Measurements from ENCODE around the gene ADCK2.

The ADCK2 gene

DNA sequence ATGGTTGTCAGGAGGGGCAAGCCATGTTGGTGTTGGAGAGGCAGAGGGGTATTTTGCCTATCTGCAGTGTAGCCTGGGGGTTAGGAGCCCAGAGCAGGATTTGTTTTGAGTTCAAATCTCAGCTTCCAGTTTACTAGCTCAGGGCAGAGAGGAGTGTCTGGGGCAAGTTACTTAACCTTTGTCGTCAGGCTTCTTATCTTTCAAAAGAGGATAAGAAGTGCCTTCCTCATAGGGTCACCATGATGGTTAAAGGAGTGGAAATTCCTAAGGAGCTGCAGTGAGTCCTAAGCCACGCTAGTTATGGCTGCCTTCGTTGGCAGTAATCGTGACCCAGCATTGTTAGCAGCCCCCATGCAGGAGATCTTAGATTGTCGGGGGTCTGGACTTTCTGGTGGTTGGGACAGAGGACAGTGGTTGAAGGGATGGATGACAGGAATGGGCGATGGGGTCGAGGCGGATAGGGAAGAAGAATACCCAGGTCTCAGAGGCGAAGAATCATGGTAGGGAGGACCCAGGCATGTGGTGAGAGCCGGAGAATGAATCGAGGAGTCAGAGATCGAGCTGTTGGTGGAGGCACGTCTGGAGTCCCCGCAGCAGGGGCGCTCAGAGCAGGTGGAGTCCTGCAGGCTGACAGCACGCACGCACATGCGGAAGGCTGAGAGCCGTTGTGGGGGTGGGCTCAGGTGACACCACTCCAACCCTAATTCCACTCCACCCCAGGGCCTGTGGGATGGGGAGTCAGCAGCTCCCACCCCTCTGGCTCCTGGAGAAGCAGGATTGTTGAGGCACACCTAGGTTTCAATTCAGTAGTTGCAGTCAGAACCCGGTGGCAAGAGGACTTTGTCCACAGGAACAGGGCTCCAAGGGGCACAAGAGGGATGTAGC lies 11.6 kb downstream of the ADCK2 start:
- no peaks in the 10 kb centered on the region for H4K20me1 ChIP-seq (ENCODE audit: insufficient read depth, low read length, poor library complexity, severe bottlenecking)
- no peak overlapping the region for H2AFZ ChIP-seq (ENCODE audit: low read length)
- H3F3A ChIP-seq (ENCODE audit: low read depth): no peaks in the 10 kb centered on the region
- no peaks in the 10 kb centered on the region for H3K9me2 ChIP-seq (replicated peaks; ENCODE audit: low read depth, low read length)
- no peak overlapping the region for H3K9ac ChIP-seq (ENCODE audit: low read depth, low read length, poor library complexity, severe bottlenecking)
- H3K36me3 ChIP-seq (ENCODE audit: insufficient read depth, low read length): peaks cover 14% of the 10 kb centered on the region; the same call in 1 of the 2 replicates
- no peak overlapping the region for H3K4me2 ChIP-seq (ENCODE audit: low read depth, low read length, poor library complexity, severe bottlenecking)
- H3K4me3 ChIP-seq (ENCODE audit: low read length, poor library complexity, severe bottlenecking): no peak overlapping the region
- no peaks in the 10 kb centered on the region for H3K27me3 ChIP-seq (ENCODE audit: insufficient read depth, low read length, poor library complexity, severe bottlenecking)
- no peak for TF ChIP-seq EZH2phosphoT487 (IDR thresholded peaks at IDR 0.05; ENCODE audit: borderline replicate concordance)
- TF ChIP-seq, protein P1, sequence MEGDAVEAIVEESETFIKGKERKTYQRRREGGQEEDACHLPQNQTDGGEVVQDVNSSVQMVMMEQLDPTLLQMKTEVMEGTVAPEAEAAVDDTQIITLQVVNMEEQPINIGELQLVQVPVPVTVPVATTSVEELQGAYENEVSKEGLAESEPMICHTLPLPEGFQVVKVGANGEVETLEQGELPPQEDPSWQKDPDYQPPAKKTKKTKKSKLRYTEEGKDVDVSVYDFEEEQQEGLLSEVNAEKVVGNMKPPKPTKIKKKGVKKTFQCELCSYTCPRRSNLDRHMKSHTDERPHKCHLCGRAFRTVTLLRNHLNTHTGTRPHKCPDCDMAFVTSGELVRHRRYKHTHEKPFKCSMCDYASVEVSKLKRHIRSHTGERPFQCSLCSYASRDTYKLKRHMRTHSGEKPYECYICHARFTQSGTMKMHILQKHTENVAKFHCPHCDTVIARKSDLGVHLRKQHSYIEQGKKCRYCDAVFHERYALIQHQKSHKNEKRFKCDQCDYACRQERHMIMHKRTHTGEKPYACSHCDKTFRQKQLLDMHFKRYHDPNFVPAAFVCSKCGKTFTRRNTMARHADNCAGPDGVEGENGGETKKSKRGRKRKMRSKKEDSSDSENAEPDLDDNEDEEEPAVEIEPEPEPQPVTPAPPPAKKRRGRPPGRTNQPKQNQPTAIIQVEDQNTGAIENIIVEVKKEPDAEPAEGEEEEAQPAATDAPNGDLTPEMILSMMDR (conservative IDR thresholded peaks at IDR 0.05; ENCODE audit: low read length): no peak
- no peaks in the 10 kb centered on the region for H3K4me1 ChIP-seq (ENCODE audit: insufficient read depth, low read length, poor library complexity, severe bottlenecking)
- H3K9me3 ChIP-seq (ENCODE audit: insufficient read depth, low read depth, low read length): no peaks in the 10 kb centered on the region
- no peaks in the 10 kb centered on the region for H3K79me2 ChIP-seq (ENCODE audit: insufficient read depth, low read length)

GRCh38 chr7:140685407-140686087 lies 12.8 kb downstream of the ADCK2 start:
- no peaks in the 10 kb centered on the region for H3K9me2 ChIP-seq (replicated peaks; ENCODE audit: low read depth, low read length)
- H3K4me3 ChIP-seq (ENCODE audit: low read length, poor library complexity, severe bottlenecking): no peak overlapping the region
- no peak overlapping the region for H3K9ac ChIP-seq (ENCODE audit: low read depth, low read length, poor library complexity, severe bottlenecking)
- TF ChIP-seq EZH2phosphoT487 (IDR thresholded peaks at IDR 0.05; ENCODE audit: borderline replicate concordance): no peak
- TF ChIP-seq, protein P1 (conservative IDR thresholded peaks at IDR 0.05; ENCODE audit: low read length): no peak
- H3K27me3 ChIP-seq (ENCODE audit: insufficient read depth, low read length, poor library complexity, severe bottlenecking): no peaks in the 10 kb centered on the region
- H2AFZ ChIP-seq (ENCODE audit: low read length): no peak overlapping the region
- H3K36me3 ChIP-seq (ENCODE audit: insufficient read depth, low read length): peaks cover 12% of the 10 kb centered on the region; the same call in 1 of the 2 replicates
- H3K4me2 ChIP-seq (ENCODE audit: low read depth, low read length, poor library complexity, severe bottlenecking): no peak overlapping the region
- H4K20me1 ChIP-seq (ENCODE audit: insufficient read depth, low read length, poor library complexity, severe bottlenecking): no peaks in the 10 kb centered on the region
- H3K4me1 ChIP-seq (ENCODE audit: insufficient read depth, low read length, poor library complexity, severe bottlenecking): no peaks in the 10 kb centered on the region
- H3K9me3 ChIP-seq (ENCODE audit: insufficient read depth, low read depth, low read length): no peaks in the 10 kb centered on the region
- H3F3A ChIP-seq (ENCODE audit: low read depth): no peaks in the 10 kb centered on the region
- no peaks in the 10 kb centered on the region for H3K79me2 ChIP-seq (ENCODE audit: insufficient read depth, low read length)

- H3K4me3 ChIP-seq (ENCODE audit: low read length, poor library complexity, severe bottlenecking): no peak overlapping the region
- no peaks in the 10 kb centered on the region for H3K79me2 ChIP-seq (ENCODE audit: insufficient read depth, low read length)
- H3F3A ChIP-seq (ENCODE audit: low read depth): no peaks in the 10 kb centered on the region
- H2AFZ ChIP-seq (ENCODE audit: low read length): no peak overlapping the region
- no peaks in the 10 kb centered on the region for H3K27me3 ChIP-seq (ENCODE audit: insufficient read depth, low read length, poor library complexity, severe bottlenecking)
- H3K36me3 ChIP-seq (ENCODE audit: insufficient read depth, low read length): peaks cover 15% of the 10 kb centered on the region; the same call in 1 of the 2 replicates
- no peaks in the 10 kb centered on the region for H4K20me1 ChIP-seq (ENCODE audit: insufficient read depth, low read length, poor library complexity, severe bottlenecking)
- no peak overlapping the region for H3K9ac ChIP-seq (ENCODE audit: low read depth, low read length, poor library complexity, severe bottlenecking)
- H3K9me3 ChIP-seq (ENCODE audit: insufficient read depth, low read depth, low read length): no peaks in the 10 kb centered on the region
- H3K4me1 ChIP-seq (ENCODE audit: insufficient read depth, low read length, poor library complexity, severe bottlenecking): no peaks in the 10 kb centered on the region
- H3K4me2 ChIP-seq (ENCODE audit: low read depth, low read length, poor library complexity, severe bottlenecking): no peak overlapping the region
- no peaks in the 10 kb centered on the region for H3K9me2 ChIP-seq (replicated peaks; ENCODE audit: low read depth, low read length)
- TF ChIP-seq, protein P1 (conservative IDR thresholded peaks at IDR 0.05; ENCODE audit: low read length): no peak
- no peak for TF ChIP-seq EZH2phosphoT487 (IDR thresholded peaks at IDR 0.05; ENCODE audit: borderline replicate concordance)
Observed at GRCh38 chr7:140686921-140687320, 14.2 kb downstream of the ADCK2 start.

All from Loucy (cell line).